ENCODE measurements around the gene BCAS3. TPM values are rescaled to one million over a fixed set of nuclear protein-coding genes. Genes with fewer than 3 reads are reported as not detected.

The BCAS3 gene
- total and polyA plus RNA-seq, 4 donors = 5.8 to 24.6 (median 10.1) TPM

DNA sequence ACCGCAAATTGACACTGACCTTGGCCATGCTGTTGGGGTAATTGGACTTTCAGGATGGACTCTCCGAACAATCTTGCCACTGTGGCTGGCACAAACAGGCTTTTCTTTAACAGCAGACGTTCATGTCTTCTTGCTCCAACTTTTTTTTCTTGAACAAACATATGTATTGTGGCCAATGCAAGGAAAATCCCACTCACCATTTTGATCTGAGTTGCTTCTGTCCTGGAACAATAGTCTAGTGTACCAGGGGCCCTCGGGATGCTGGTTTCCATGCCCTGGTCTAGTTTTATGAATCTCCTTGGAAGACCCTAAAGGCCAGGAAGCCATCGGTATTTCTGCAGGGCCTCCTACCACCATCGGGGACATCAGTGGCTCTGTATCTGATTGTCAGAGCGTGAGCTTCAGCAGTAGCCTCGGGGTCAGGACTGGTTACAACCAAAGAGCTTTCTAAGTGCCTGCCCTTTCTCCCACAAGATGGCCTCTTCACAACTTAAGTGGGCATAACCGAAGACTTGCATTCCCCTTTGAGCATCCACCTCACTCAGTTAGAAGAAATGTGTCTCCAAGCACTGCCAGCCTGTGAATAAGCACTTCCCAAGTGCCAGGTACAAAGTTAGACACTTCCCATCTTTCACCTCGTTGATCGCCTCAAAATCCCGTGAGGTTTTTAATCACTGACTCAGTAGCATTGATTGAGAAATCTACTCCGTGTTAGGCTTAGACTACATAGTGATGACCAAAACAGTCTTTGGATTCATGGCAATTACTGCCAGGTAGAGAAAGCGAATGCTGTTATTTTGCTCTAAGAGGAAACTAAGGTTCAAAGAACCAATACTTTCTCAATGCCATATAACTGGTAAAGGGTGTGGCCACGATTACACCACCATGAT is 635.0 kb downstream of the BCAS3 start:
- DNase-seq (ENCODE audit: low spot score) = no peak
- Histone ChIP-seq H3K27ac (ENCODE audit: low read depth in 1 of 2, low read length in 2 of 2) (no peak overlapping the region), H3K4me1 (ENCODE audit: control insufficient read depth in 4 of 4, insufficient read depth in 4 of 4, low read length in 3 of 4) (no peaks in the 10 kb centered on the region), H3K9ac (ENCODE audit: low read depth in 1 of 2, low read length in 2 of 2) (no peak overlapping the region), H3K36me3 (ENCODE audit: control insufficient read depth in 4 of 4, insufficient read depth in 3 of 4, low read depth in 1 of 4, low read length in 3 of 4) (no peaks in the 10 kb centered on the region), H3K27me3 (ENCODE audit: control insufficient read depth in 4 of 4, insufficient read depth in 4 of 4, low read length in 3 of 4) (no peaks in the 10 kb centered on the region), H3K9me3 (ENCODE audit: control insufficient read depth in 4 of 4, low read length in 3 of 4) (no peaks in the 10 kb centered on the region), H3K4me3 (ENCODE audit: low read depth in 1 of 3, low read length in 3 of 3) (no peak overlapping the region)
- TF ChIP-seq HNF4G (IDR thresholded peaks at IDR 0.05) (no peak), FOXA2 (IDR thresholded peaks at IDR 0.05) (no peak), RAD21 (IDR thresholded peaks at IDR 0.05) (no peak), SP1 (IDR thresholded peaks at IDR 0.05) (no peak), EGR1 (IDR thresholded peaks at IDR 0.05; ENCODE audit: low read depth in 2 of 2) (no peak), NR2F2 (IDR thresholded peaks at IDR 0.05) (no peak), TAF1 (conservative IDR thresholded peaks at IDR 0.05) (no peak)
- TF ChIP-seq, protein P1, sequence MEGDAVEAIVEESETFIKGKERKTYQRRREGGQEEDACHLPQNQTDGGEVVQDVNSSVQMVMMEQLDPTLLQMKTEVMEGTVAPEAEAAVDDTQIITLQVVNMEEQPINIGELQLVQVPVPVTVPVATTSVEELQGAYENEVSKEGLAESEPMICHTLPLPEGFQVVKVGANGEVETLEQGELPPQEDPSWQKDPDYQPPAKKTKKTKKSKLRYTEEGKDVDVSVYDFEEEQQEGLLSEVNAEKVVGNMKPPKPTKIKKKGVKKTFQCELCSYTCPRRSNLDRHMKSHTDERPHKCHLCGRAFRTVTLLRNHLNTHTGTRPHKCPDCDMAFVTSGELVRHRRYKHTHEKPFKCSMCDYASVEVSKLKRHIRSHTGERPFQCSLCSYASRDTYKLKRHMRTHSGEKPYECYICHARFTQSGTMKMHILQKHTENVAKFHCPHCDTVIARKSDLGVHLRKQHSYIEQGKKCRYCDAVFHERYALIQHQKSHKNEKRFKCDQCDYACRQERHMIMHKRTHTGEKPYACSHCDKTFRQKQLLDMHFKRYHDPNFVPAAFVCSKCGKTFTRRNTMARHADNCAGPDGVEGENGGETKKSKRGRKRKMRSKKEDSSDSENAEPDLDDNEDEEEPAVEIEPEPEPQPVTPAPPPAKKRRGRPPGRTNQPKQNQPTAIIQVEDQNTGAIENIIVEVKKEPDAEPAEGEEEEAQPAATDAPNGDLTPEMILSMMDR (IDR thresholded peaks at IDR 0.05; ENCODE audit: low read depth, low read length, missing input control) = no peak
- 95% methylated on average over 15 of the region's 15 CpGs for WGBS

- WGBS = 88% methylated on average over 21 of the region's 21 CpGs
- no peak for DNase-seq (ENCODE audit: low spot score)
- TF ChIP-seq, protein P2, sequence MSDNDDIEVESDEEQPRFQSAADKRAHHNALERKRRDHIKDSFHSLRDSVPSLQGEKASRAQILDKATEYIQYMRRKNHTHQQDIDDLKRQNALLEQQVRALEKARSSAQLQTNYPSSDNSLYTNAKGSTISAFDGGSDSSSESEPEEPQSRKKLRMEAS (IDR thresholded peaks at IDR 0.05) = no peak
- no peaks in the 10 kb centered on the region for H3K9me3 ChIP-seq (ENCODE audit: control insufficient read depth in 4 of 4, low read length in 3 of 4)
- H3K4me3 ChIP-seq (ENCODE audit: low read depth in 1 of 3, low read length in 3 of 3) = no peak overlapping the region
- no peaks in the 10 kb centered on the region for H3K27me3 ChIP-seq (ENCODE audit: control insufficient read depth in 4 of 4, insufficient read depth in 4 of 4, low read length in 3 of 4)
- no peak overlapping the region for H3K9ac ChIP-seq (ENCODE audit: low read depth in 1 of 2, low read length in 2 of 2)
- no peaks in the 10 kb centered on the region for H3K4me1 ChIP-seq (ENCODE audit: control insufficient read depth in 4 of 4, insufficient read depth in 4 of 4, low read length in 3 of 4)
- no peak overlapping the region for H3K27ac ChIP-seq (ENCODE audit: low read depth in 1 of 2, low read length in 2 of 2)
- no peaks in the 10 kb centered on the region for H3K36me3 ChIP-seq (ENCODE audit: control insufficient read depth in 4 of 4, insufficient read depth in 3 of 4, low read depth in 1 of 4, low read length in 3 of 4)
These were observed 636.0 kb downstream of the BCAS3 start for GRCh38 chr17:61313461-61314326.

DNA sequence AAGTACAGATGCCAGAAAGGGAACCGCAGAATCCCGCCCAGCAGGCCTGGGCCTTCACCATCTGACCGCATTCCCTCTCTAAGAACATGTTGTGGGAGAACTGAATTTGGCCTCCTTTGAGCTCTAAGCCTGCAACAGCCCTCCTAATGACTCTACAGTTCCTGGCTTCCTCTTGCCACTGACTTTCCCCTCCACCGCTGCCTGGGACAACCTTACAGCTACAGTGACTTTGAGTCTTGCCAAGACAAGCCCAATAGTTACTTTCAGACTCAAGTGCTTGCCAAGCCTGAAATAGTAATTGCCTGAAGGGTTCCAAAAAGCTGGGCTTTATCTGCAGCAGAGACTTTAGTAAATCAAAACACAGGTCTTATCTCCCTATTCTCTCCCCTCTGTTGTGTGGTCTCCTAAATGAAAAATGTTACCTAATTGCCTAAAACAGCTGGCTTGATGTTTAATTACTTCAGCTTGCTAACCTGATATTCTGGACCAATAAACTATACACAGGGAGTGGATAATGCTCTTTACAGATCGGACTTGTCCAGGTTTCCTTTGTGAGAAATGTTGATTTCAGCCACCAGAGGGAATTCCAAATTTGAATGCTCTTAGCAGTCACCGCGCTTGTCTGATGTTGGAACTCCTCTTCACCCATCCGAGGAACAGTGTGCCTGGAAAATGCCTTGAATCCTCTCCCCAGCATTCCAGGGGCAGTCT is 636.9 kb downstream of the BCAS3 start:
- no peak overlapping the region for H3K27ac ChIP-seq (ENCODE audit: low read depth in 1 of 2, low read length in 2 of 2)
- no peaks in the 10 kb centered on the region for H3K36me3 ChIP-seq (ENCODE audit: control insufficient read depth in 4 of 4, insufficient read depth in 3 of 4, low read depth in 1 of 4, low read length in 3 of 4)
- no peak overlapping the region for H3K9ac ChIP-seq (ENCODE audit: low read depth in 1 of 2, low read length in 2 of 2)
- no peak overlapping the region for H3K4me3 ChIP-seq (ENCODE audit: low read depth in 1 of 3, low read length in 3 of 3)
- no peaks in the 10 kb centered on the region for H3K9me3 ChIP-seq (ENCODE audit: control insufficient read depth in 4 of 4, low read length in 3 of 4)
- H3K27me3 ChIP-seq (ENCODE audit: control insufficient read depth in 4 of 4, insufficient read depth in 4 of 4, low read length in 3 of 4) = no peaks in the 10 kb centered on the region
- H3K4me1 ChIP-seq (ENCODE audit: control insufficient read depth in 4 of 4, insufficient read depth in 4 of 4, low read length in 3 of 4) = no peaks in the 10 kb centered on the region
- 89% methylated on average over 8 of the region's 8 CpGs for WGBS
- DNase-seq (ENCODE audit: low spot score) = no peak
- TF ChIP-seq RAD21 (IDR thresholded peaks at IDR 0.05) = no peak
- TF ChIP-seq NR2F2 (IDR thresholded peaks at IDR 0.05) = peak; percentile 54
- TF ChIP-seq, protein P2 (IDR thresholded peaks at IDR 0.05) = no peak
- no peak for TF ChIP-seq SP1 (IDR thresholded peaks at IDR 0.05)
- no peak for TF ChIP-seq FOXA2 (IDR thresholded peaks at IDR 0.05)
- no peak for TF ChIP-seq FOXA1 (IDR thresholded peaks at IDR 0.05)
- no peak for TF ChIP-seq YY1 (IDR thresholded peaks at IDR 0.05)
- TF ChIP-seq REST (IDR thresholded peaks at IDR 0.05) = no peak
- no peak for TF ChIP-seq ATF3 (IDR thresholded peaks at IDR 0.05)
- TF ChIP-seq GABPA (IDR thresholded peaks at IDR 0.05 in 1 of 2, conservative IDR thresholded peaks at IDR 0.05 in 1 of 2) = no peak
- TF ChIP-seq HNF4A (conservative IDR thresholded peaks at IDR 0.05) = no peak
- TF ChIP-seq HNF4G (IDR thresholded peaks at IDR 0.05) = no peak
- TF ChIP-seq TAF1 (conservative IDR thresholded peaks at IDR 0.05) = no peak
- TF ChIP-seq RXRA (IDR thresholded peaks at IDR 0.05) = peak in 1 of 2 donors; percentile 16
- no peak for TF ChIP-seq EGR1 (IDR thresholded peaks at IDR 0.05; ENCODE audit: low read depth in 2 of 2)
